NCI-H526 (cell line): Measurements from ENCODE around the gene TMEM209.
"Not testable (repeated sequence)": the region's sequence is repeated elsewhere in the genome, so short reads cannot be mapped to it uniquely, and the experiment has no call there.

Experiments
- DNase-seq, 2 experiments: peaks; one replicate each; lab custom pipeline; 2025; lab: John Stamatoyannopoulos, UW

Gene TMEM209

GRCh38 chr7:130218806-130219620 is 13.8 kb upstream of the TMEM209 start:
- DNase-seq: no peak

- no peak for DNase-seq
These were observed 11.5 kb upstream of the TMEM209 start for GRCh38 chr7:130216750-130217149.

DNA sequence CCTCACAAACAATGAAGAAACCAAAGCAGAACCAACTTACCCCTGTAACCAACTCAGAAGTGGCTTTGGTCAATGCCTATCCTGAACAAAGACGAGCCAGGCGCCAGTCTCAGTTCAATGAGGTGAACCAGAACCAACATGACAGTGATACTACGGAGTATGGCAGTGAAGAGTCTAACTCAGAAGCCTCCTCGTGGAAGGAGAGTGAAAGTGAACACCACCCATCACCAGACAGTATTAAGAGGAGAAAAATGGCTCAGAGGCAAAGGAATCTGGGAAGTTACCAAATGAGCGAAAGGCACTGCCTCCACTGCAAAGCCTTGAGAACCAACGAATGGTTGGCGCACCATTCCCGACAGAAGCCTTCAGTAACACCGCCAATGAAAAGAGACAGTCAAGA is 10.8 kb upstream of the TMEM209 start:
- DNase-seq: no peak

DNA sequence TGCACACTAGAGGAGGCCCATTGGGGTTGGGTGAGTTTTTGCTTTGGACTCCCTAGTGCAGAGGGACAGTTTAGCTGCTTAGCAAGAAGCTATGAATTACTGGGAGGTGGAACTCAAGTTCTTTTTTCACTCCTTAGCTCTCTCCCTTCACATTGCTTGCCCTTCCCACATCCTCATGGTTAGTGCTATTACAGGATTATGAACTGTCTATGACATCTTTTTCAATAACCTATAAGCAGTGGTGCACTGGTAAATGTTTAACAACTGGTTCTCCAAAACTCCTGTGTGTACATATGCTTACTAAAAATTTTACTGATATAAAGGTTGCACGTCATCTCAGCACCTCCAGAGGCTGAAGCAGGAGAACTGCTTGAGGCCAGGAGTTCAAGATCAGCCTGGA is 8.6 kb upstream of the TMEM209 start:
- no peak for DNase-seq

DNA sequence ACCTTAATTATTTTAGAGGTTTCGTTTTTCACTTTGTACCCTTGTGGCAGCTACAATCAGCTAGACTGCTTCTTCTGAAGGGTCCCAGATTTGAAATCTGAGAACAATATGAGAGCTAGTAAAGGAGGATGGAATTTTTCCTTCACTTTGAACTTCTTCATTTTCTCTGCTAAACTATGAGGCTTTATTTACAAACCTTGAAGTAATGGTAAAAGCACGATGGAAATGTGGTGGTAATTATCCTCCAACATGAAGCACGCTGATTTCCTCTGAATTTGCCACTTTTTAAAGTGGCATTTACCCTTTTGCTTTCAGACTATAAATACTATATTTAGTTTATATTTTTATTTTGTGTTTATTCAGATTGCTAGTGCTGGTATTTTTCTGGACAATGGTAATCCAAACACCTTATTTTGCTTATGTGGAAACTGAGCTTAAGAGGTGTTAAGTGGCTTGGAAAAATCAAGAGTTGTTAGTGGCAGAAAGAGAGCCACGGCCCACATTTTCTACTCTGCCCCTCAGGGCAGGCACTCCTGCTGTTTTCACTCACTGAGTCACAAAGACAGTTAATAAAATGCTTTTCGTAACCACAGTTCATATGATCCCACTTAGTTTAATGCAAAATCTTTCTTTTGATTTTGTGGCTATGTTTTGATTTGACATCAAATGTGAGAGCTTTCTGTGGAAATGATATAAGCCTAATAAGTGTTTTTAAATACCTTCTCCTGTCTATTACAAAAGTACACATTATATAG is 5.2 kb upstream of the TMEM209 start:
- no peak for DNase-seq

DNA sequence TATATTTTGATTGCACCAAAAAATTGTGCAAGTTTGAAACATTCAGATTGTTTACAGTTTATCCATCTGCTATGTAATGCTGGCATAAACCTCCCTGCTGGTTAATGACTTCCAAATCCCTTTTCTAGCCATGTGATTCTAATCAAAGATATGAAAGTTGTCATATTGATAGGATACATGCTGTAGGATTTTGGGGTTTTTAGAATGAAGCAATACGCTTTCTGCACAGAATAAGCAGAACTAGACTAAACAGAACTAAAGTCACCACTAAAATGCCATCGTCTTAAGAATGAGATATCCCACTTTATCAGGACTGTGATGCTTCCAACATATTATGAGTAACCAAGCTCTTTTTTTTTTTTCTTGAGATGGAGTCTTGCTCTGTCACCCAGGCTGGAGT is 3.3 kb upstream of the TMEM209 start:
- no peak for DNase-seq

DNA sequence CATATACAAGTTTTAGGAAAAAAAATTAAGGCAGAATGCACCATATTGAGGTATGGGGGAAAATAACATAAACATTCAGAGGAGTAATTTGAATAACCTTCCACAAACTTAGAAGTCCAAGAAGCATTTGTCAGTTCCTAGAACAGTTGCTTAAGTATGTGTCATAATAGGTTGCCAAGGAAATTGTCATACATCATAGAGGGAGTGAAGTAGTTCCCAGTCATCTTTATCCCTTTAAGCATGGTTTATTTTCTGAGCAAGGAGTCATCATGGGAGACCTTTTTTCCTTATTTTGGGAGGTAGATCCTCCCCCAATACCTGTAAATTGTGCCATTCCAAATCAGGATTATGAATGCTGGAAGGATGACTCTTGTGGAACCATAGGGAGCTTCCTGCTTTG is 2.4 kb upstream of the TMEM209 start, which contains the start of gene SSMEM1:
Gene SSMEM1, plus strand, starts transcription at position 219 of the 400 bp plus-strand sequence. Its CDS starts 51 bp downstream, at position 270.
- DNase-seq: no peak

DNA sequence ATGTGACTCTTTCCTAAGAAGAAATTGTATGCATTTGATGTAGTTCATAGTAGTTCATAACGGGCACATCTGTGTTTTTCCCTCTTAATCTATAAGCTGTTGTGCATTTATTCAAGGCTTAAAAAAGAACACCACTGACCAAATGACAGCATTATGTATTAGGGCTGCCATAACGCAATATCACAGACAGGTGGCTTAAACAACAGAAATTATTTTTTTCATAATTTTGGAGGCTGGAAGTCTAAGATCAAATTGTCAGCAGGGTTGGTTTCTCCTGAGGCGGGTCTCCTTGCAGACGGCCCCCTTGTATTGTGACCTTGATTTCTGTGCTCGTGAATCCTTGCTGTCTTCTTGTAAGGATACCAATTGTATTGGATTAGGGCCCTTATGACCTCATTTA is 1.8 kb upstream of the TMEM209 start:
- DNase-seq: no peak

DNA sequence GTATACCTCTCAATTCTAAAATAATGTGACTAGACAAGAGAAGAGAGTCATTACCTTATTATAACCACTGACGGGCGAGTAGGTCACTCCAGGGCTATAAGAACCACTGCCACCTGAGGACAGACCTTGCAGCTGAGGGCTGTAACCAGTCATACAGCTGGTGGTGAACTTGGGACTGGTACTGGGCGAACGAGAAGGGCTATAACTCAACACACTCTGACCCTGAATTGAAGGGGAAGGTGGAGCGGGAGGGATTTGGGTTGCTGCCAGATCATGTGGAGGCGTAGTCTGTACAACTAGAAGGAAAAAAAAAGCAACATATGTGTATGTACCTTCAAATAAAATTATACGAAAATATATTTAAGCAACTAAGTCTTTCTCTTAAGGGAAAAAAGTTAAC is 3.4 kb downstream of the TMEM209 start:
- DNase-seq: no peak

- no peak for DNase-seq
These were observed 8.1 kb downstream of the TMEM209 start for GRCh38 chr7:130197094-130197493.

DNA sequence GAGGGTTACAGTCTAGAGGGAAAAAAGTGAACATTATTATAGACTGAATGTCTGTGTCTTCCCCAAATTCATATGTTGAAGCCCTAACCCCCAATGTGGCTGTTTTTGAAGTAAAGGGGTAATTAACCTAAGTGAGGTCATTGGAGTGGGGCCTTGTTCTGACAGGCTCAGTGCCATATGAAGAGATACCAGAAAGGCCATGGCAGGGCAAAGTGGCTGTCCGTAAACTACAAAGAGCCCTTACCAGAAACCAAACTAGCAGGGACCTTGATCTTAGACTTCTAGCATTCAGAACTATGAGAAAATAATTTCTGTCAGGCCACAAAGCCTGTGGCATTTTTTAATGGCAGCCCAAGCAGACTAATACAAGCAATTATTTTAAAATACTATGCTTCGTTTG is 8.7 kb downstream of the TMEM209 start:
- no peak for DNase-seq

- DNase-seq: no peak
These were observed 9.8 kb downstream of the TMEM209 start for GRCh38 chr7:130195396-130195795.

DNA sequence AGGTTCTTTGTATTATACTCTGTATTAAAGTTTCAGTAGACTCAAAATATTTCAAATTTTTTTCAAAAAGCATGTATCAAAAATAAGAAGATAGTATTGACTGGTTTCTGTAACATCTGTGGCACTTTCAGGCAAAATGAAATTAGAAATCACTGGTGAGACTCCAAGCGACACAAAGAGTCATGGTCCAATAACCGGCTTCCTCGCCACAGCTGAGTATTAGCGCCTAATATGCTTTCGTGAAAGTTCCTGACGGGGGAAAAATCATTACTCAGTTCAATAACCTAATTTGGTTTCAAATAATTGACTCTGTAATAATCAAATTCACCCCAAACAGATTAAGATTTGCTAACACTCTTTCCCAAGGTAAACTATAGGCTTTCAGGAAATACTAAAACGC is 13.4 kb downstream of the TMEM209 start:
- no peak for DNase-seq

DNA sequence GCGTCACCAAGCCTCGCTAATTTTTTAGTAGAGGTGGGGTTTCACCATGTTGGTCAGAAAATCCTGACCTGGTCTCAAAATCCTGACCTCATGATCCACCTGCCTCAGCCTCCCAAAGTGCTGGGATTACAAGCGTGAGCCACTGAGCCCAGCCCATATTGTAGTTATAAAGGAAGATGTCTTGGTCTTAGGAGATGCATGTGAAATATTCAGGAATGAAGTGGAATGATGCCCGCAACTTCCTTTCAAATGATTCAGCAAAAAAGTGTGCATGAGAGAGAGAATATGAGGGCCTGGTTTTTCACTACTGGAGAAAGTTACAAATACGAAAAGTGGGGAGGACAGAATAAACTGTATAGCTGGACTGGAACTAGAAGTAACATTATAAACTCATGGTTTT is 15.9 kb downstream of the TMEM209 start:
- DNase-seq: no peak

GRCh38 chr7:130187360-130187759 is 17.8 kb downstream of the TMEM209 start:
- DNase-seq: no peak

- DNase-seq: not testable (repeated sequence)
These were observed 20.9 kb downstream of the TMEM209 start for GRCh38 chr7:130184349-130184748.

DNA sequence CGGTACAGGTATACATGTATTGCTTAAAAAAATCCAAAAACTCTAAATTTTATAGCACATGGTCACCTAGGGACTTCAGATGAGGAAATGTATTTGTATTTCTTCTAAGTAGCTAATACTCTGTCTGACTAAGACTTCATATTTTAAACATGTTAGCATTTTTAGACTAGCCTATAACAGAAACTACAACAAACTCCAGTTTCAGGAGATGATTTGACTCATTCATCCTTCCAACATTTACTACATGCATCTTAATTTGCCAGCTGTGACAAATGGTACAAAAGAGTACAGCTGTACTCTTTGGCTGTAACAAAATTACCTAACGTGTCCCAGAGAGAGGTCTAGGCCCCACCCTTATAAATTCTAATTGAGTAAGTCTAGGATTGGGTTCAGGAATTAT is 22.2 kb downstream of the TMEM209 start:
- no peak for DNase-seq

- no peak for DNase-seq
These were observed 24.0 kb downstream of the TMEM209 start for GRCh38 chr7:130181263-130181605.

DNA sequence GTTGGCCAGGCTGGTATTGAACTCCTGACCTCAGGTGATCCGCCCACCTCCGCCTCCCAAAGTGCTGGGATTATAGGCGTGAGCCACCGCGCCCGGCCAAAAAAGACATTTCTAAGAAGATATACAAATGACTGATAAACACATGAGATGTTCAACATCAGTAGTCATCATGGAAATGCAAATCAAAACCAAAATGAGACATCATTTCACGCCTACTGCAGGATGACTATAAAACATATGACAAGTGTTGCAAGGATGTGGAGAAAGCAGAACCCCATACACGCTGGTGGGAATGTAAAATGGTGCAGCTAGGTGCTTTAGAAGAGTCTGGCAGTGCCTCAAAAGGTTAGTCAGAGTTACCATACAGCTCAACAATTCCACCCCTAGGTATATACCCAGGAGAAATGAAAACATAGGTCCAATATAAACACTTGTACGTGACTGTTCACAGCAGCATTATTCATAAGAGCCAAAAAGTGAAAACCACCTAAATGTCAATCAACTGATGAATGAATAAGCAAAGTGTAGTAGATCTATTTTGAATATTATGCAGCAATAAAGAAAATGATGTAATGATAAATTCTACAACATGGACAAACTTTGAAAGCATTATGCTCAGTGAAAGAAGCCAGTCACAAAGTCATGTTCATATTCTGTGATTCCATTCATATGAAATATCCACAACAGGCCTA is 24.5 kb downstream of the TMEM209 start:
- DNase-seq: no peak

GRCh38 chr7:130179631-130180030 is 25.6 kb downstream of the TMEM209 start:
- no peak for DNase-seq

DNA sequence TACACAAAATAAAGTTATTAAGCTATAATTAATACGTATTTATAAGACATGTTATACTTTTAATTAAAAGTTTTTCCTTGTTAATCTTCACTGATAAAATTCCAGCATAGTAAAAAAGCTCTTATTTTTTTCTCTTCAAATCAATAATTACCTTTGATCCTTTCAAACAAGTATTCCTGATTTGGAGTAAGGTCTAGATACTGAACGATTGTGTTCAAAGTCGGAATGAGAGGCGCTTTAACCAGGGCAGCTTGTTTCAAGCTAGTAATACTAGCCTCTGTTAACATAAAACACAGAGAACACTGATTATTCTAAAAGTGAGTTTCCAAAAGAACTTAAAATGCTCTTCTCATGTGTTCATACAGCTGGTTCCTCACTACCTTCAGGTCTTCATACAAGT is 27.0 kb downstream of the TMEM209 start:
- DNase-seq: no peak

DNA sequence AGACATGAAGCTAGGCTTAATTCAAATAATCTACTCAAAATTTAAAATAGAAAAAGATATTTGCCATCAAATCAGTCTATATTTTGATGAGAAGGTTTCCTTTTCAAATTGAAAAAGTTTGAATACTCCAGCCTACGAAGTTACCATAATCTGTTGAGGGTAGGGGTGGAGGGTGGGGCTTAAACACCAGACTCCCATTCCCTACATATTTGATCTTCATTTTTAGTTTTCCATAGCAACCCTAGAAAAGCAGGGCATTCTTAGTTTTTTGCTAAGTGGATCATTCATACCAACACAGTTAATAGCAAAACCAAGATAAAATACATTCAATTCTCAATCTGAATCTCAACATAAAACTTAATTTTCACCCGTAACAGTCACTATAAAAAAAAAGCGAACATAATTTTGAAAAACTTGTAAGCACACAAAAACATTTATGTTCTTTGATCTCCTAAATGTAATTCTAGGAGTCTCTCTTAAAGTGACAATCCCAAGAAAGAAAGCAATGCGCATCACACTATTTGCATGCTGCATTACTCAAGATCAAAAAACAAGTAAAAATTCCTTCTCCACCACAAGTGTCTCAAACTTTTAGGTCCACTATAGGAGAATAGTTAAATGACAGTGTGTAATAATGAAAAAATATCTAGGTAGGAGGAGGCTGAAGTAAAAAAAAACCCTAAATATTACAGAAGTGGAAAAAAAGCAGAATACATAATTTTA is 30.8 kb downstream of the TMEM209 start:
- DNase-seq: no peak
